HG02870 (cell line): ENCODE data around the gene MMP17.

Experiments
- ATAC-seq: cut with Tn5 transposase; IDR thresholded peaks from one replicate; pipeline ENCODE4 v1.9.1; 2021; ENCODE audit warnings: mild to moderate bottlenecking, moderate library complexity; ENCODE audit not compliant: unreplicated experiment

Gene MMP17

GRCh38 chr12:131827961-131828534 lies at the start of gene MMP17:
Gene MMP17, plus strand, starts transcription at chr12:131828393. Its CDS starts 102 bp downstream, at chr12:131828495.
- no peak for ATAC-seq

GRCh38 chr12:131779027-131779426 lies 49.2 kb upstream of the MMP17 start:
- ATAC-seq: no peak

- no peak for ATAC-seq
These were observed 46.1 kb upstream of the MMP17 start for GRCh38 chr12:131782061-131782460.

- peak; percentile 63 for ATAC-seq
These were observed 44.2 kb upstream of the MMP17 start for GRCh38 chr12:131783915-131784541.

- ATAC-seq: no peak
These were observed 43.1 kb upstream of the MMP17 start for GRCh38 chr12:131784909-131785762.

- ATAC-seq: no peak
These were observed 42.3 kb upstream of the MMP17 start for GRCh38 chr12:131785763-131786330.

GRCh38 chr12:131786331-131786730 lies 41.9 kb upstream of the MMP17 start:
- ATAC-seq: no peak

- no peak for ATAC-seq
These were observed 41.0 kb upstream of the MMP17 start for GRCh38 chr12:131787143-131787660.

GRCh38 chr12:131788070-131788469 lies 40.1 kb upstream of the MMP17 start:
- ATAC-seq: no peak

GRCh38 chr12:131789638-131790037 lies 38.6 kb upstream of the MMP17 start:
- ATAC-seq: no peak

- ATAC-seq: no peak
These were observed 34.8 kb upstream of the MMP17 start for GRCh38 chr12:131793243-131794022.

- no peak for ATAC-seq
These were observed 34.1 kb upstream of the MMP17 start for GRCh38 chr12:131794061-131794460.

GRCh38 chr12:131794573-131794972 lies 33.6 kb upstream of the MMP17 start:
- no peak for ATAC-seq

GRCh38 chr12:131795064-131795463 lies 33.1 kb upstream of the MMP17 start:
- ATAC-seq: no peak

- no peak for ATAC-seq
These were observed 32.3 kb upstream of the MMP17 start for GRCh38 chr12:131795690-131796410.

- ATAC-seq: no peak
These were observed 31.8 kb upstream of the MMP17 start for GRCh38 chr12:131796411-131796736.

- no peak for ATAC-seq
These were observed 31.2 kb upstream of the MMP17 start for GRCh38 chr12:131796754-131797587.

- ATAC-seq: no peak
These were observed 30.6 kb upstream of the MMP17 start for GRCh38 chr12:131797588-131797934.

- ATAC-seq: no peak
These were observed 29.0 kb upstream of the MMP17 start for GRCh38 chr12:131799195-131799594.
